OCI-LY1 (cell line): ENCODE data around the gene ELFN2.

Experiments
- EZH2 ChIP-seq: fragments of 200-600 bp; sonication (generic), shearing (Covaris generic); IDR thresholded peaks from 2 replicates; pipeline ENCODE4 v1.8.0; 2017; ENCODE audit warnings: borderline replicate concordance, mixed run types, mild to moderate bottlenecking, antibody characterized with exemption, low read length, moderate library complexity, mixed read lengths
- TF ChIP-seq, protein P1 (sequence below): fragments of 200-600 bp; sonication (generic), shearing (Covaris generic); IDR thresholded peaks from 2 replicates; pipeline ENCODE4 v1.5.1; 2017; ENCODE audit warnings: mild to moderate bottlenecking, antibody characterized with exemption, low read length, moderate library complexity, mixed read lengths

DNA sequence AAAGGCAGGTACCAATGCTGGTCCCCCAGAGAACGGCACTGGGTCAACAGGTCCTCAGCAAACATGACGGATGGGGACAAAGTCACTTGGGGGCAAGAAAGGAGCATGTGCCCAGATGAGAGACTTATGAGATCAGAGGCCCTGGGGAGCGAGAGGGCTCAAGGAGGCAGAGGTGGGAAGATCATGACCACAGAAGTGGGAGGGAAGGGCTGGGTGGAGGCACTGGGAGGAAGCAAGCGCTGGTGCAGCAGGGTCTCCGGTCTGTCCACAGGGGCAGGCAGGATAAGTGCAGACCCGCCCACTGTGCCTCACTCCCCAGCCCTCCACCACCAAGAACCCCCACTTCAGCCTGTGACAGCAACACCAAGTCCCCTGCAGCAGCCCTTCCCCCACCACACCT is 10.9 kb downstream of the ELFN2 start:
- TF ChIP-seq, protein P1, sequence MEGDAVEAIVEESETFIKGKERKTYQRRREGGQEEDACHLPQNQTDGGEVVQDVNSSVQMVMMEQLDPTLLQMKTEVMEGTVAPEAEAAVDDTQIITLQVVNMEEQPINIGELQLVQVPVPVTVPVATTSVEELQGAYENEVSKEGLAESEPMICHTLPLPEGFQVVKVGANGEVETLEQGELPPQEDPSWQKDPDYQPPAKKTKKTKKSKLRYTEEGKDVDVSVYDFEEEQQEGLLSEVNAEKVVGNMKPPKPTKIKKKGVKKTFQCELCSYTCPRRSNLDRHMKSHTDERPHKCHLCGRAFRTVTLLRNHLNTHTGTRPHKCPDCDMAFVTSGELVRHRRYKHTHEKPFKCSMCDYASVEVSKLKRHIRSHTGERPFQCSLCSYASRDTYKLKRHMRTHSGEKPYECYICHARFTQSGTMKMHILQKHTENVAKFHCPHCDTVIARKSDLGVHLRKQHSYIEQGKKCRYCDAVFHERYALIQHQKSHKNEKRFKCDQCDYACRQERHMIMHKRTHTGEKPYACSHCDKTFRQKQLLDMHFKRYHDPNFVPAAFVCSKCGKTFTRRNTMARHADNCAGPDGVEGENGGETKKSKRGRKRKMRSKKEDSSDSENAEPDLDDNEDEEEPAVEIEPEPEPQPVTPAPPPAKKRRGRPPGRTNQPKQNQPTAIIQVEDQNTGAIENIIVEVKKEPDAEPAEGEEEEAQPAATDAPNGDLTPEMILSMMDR: no peak
- no peak for TF ChIP-seq EZH2
